Stimulated activated naive CD4-positive, alpha-beta T cell treated with Interleukin-2 at 50 U/mL for 16 hours (primary cell): Measurements from ENCODE around the gene CD180.

ENCODE experiments used
- DNase-seq: peaks from one replicate; lab custom pipeline; 2025; lab: John Stamatoyannopoulos, UW

The CD180 gene

DNA sequence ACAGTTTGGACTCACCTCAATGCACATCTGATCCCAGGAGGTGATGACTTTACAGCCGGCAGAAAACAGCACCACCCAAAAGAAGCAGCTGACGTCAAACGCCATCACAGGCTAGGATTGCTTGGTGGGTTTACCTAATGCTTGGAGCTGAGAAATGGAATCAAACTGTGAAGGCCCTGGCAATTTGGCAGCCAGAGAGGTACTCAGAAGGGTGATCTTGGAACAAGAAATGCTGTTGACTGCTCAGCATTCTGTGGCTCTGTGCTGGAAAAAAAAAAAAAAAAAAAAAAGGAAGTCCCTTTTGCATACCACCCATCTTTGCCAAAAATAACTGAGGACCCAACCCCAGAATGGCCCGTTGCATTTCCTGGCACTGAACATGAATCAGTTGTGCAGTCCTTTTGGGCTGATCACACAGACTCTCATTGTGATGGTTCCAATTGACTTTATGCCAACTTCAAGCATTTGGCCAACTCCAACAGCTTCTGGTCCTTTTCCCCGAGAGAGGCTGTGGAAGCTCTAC, at the start of gene CD180:
CD180 (minus strand) TSS at position 263 of the 523 bp plus-strand sequence; CDS start at position 105, 158 bp downstream.
- DNase-seq: no peak

DNA sequence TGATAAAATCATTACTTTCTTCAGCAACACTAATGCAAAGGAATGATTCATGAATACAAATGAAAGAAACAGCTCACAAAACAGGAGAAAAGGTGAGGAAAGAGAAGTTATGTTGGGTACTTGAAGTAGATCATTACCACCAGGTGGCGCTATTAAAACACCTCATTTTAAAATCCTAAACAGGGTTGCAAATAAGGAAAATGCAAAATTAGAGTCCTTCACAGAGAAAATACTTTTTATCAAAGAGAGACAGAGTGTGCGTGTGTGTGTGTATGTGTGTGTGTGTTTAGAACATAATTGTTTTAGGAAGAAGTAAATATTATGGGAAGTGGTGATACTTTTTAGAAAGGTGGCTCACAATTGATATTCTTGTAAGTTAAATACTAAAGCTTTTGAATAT, 49.5 kb upstream of the CD180 start:
- DNase-seq: no peak

DNA sequence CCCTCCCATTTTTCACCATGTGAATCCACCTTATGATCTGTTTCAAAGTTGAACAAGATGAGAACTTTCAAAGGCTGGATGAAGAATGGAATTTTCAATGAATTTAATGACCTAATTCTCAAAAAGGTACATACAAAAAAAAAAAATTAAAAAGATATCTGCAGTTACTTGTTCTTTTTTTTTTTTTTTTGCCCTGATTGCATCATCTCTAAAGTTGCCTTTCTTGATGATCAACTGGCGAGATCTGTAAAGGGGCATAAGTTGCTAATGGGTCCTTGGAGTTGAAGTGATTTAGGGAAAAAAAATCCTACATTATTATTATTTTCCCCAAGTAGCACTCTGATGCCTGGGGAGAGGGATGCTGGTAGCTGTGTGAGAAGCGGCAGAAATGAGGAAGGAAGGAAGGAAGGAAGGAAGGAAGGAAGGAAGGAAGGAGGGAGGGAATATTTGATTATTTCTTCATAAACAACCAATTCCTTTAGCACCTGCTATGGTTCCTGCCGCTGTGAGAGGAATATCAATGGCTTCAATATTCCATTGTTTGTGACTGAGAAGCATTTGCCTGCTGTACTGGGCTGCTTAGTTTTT, 48.8 kb upstream of the CD180 start:
- DNase-seq: no peak

DNA sequence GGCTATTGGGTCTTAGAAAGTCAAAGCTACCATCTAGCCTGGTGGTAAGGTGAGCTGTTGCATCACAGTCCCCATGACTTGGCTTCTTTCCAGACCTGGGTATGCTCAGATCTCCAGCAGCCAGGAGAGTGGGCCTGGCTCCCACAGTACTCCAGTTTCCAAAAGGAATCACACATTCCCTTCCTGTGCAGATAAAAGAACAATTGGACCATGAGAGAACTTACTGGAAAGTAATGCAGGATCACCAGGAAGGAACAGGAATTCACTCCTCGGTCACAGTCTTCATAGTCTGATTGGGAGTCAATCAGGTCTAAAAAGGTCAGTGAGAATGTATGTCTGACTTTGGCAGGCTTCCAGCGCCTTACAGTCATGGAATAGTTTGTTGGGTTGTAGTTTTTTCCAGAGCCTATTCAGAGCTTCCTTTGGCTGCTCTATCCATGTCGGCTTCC, 47.8 kb upstream of the CD180 start:
- no peak for DNase-seq

DNA sequence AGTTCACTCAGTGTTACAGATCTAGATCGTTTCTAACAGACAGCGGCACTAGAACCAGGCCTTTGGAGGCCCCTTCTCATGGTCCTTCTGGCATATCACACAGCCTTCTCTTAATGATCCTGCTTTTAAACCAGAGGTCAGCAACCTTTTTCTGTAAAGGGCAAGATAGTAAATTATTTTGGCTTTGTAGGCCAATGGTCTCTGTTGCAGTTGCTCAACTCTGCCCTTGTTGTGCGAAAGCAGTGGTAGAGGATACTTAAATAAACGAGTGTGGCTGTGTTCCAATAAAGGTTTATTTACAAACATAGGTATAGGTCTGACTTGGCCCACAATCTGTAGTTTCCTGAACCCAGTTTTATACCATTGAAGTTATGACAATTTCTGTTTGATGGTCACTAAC, 47.3 kb upstream of the CD180 start:
- DNase-seq: no peak

DNA sequence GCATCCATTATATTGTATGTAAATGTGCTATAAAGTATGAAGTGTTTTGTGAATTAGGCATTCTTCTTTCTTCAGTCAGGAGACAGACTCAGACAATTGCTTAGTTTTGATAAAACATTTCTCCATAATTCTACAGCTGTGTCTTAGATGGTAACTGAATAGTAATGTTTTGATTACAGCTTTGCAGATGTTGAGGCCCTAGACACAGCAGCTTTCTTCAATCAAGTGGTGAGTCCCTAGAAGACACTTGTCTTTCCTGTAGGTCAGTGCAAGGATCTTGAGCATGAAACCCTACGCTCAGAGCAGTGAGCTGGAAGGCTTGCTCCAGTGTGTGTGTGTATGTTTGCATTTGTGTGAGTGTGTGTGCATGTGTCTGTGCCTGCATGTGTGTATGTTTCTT, 46.8 kb upstream of the CD180 start:
- no peak for DNase-seq

DNA sequence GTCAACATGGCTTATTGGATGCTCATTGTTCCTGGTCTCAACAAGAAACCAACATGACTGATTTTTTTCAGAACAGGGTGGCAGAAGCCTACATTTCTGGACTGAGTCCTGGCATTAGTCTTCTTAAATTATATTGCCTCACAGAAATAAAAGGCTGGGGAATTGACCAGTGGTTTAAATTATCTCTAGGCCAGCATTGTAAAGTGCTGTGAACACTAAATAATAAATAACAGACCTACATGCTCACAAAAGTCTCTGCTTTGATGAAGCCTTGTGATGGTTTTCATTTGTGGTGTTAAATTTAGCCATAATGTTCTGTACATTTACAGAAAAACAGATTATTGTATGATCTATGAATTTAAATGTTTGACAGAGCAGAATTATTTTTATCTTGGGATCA, 44.7 kb upstream of the CD180 start:
- DNase-seq: no peak

DNA sequence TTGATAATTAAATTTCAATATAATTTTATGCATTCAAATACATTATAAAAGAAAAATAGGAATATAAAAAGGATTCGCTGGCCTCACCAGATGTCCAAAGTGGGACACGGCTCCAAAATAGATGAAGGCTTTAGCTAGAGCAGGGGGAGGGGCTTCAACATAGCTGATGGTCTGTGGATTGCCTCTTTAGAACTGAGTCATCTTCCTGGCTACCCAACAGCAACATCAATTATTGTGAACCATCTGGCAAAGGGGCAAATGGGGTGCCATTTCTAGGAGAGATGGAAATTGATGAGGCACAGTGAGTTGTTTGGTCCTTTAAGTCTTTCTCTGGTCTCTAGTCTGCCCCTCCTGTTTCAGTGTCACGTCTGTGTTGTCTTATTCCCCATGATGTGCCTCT, 44.2 kb upstream of the CD180 start:
- no peak for DNase-seq

DNA sequence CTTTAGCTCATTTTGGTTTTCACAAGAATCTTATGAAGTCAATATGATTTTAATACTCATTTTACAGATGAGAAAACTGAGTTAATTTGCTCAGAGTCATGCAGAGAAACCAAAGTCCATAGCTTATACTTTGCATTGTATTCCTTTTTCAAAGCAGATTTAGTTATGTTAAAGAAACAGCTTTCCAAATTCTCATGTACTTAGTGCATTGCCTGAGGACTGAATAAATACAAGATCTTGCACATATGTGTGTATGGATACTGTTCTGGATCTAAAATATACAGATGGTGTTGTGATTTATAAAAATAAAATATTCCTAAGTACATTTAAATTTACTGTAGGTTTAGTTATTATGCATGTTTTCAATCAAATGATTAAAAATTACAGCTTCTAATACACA, 43.5 kb upstream of the CD180 start:
- no peak for DNase-seq

DNA sequence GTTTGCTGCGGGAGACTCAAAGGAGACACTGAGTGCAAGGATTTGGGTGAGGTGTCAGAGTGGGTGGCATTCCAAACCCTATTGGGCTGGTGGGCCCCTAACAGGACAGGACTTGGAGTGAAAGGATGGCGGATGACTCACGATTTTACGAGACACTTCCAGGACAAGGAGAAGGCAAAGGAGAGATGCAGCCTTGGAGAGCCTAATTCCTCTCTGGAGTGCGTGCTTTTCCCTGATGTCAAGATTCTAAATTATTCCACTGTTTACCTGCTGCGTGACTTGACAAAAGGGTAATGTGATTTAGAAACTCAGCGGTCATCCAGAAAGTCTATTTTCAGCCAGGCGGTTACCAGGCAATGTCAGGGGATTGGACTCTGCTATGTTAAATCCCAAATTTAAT, 41.6 kb upstream of the CD180 start:
- DNase-seq: no peak

DNA sequence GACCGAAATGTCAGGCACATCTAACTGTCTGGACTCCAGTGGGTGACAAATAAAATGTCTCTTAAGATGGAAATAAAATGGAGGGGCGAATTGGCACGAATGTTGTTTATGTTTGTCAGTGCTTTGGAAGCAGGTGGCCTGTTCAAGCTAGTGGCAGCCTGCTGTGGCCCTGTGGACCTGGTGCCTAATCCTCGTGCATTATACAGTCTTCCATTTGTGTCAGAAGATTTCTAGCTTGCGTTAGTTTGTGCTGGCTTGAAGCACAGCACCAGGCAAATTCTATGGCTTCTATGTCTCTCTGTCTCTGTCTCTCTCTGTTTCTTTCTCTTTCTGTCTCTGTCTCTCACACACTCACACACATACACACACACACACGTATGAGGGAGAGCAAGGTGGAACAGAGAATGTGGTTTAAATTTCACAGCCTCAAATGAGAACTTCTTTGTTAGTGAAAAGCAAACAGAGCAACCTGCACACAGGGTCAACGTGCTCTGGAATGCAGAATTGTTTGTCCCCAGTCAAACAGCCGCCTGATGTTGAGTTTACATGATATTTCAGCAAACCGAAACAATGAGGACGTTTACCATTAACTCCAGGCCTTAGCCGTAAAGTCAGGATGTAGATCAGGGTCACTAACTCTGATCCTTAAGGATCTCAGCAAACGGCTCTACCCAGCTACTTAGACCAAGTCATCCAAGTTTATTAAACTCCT, 39.0 kb upstream of the CD180 start:
- no peak for DNase-seq

DNA sequence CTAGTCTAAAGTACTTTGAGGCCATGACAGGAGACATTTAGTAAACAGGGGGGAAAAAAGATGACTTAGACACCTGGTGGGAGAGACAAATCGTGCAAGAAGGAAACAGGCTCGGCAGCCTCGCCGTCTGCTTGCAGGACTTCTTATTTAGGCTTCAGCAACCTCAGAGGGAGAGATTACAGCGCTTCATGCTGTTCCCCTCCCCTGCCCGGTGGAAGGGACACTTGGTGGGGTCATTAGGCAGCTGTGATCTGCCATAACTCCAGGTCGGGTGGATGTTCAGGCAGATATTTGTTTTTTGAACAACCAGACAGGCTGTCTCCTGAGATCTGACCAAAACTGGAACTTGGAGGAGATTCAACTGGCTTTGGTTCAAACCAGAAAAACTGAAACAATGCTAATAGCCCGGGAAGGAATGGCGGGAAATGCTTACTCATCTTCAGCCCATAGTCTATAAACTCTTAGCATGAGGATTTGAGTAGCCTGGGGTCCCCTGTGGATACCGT, 38.1 kb upstream of the CD180 start:
- no peak for DNase-seq

DNA sequence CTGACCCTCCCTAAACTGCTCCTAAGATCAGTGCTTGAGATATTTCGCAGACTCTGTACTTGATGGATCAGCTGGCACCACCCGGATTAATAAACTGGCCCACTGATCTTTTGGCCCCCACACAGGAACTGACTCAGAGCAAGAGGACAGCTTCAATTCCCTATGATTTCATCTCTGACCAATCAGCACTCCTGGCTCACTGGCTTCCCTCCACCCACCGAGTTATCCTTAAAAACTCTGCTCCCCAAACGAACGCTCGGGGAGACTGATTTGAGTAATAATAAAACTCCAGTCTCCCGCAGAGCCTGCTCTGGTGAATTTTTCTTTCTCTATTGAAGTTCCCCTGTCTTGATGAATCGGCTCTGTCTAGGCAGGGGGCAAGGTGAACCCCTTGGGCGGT, 36.5 kb upstream of the CD180 start:
- DNase-seq: no peak

DNA sequence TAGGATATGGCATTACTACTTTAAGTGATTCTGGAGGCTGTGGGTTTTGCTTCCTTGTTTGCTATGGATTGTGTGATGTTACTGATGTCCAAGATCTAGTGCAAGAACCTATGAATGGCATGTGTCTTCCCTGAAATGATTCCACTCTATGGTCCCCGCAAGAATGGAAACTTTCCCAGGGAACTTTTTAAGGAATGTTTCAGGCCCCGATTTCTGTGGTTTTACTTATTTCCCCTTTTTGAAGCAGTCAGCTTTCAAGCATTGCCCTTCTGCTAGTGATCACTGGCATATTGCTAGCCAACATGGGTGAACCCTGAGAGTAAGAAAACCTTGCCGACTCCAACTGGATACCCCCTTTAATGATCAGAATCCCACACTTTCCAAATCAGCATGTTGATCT, 26.6 kb upstream of the CD180 start:
- DNase-seq: no peak

DNA sequence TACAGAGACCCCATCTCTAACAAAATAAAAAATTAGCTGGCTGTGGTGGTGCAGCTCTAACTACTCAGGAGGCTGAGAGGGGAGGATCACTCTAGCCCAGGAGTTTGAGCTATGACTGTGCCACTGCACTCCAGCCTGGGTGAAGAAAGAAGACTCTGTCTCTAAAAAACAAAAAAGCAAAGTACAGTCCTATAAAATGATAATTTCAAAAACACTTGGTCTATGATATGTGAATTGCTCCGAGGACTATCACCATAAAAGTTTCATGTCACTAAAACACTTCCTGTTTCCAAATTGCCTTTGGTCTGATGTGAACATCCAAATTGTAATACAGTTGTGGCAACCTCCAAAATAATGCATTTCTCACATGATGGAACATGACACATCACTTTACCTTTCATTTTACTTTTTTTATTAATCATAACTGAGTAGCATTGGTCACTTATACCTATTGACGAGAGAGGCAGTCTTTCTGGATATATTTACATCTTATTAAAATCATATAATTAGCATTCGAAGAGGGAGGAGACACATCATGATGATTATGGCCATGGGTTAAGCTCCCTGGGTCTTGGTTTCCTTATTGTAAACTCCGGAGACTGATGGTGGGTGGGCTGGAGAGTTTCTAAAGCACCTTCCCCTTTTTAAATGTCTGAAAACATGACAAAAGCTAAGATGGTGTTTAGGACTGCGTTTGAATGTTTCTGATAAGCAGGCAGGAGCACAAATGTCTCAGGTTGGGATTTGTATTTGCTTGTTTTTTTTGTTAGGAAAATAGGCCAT, 25.8 kb upstream of the CD180 start:
- no peak for DNase-seq

DNA sequence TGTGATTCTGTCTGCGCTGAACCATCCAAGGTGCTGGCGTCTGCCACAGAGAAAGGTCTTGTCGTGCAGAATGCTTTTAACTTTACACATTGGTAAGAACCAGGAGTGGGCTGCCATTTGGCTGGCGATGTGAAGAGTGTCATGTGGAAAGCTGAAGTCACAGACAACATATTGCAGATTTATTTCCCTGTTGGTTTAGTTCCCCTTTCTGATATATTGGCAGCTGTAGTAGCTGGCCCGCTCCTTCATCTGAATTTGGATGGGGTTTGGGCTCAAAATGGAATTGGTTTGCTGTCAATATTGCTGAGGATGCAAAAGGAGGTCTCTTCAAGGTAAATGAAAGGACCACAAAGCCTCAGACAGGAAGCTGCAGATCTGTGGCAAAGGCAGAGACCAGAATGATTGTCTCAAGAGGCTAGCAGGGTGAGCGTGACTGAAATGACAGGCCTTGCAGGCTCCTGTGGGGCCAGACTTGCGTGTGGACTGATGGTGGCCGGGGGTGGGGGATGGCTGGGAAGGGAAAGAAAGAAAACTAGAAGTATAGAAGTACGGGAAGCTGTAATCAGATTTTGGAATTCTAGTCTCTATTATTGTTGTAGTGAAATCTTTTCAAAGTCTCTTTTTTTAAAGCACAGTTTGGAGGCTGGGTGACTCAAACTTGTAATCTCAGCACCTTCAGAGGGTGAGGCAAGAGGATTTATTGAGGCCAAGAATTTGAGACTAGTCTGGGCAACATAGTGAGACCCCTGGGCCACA, 25.1 kb upstream of the CD180 start:
- peak; percentile 9 for DNase-seq

DNA sequence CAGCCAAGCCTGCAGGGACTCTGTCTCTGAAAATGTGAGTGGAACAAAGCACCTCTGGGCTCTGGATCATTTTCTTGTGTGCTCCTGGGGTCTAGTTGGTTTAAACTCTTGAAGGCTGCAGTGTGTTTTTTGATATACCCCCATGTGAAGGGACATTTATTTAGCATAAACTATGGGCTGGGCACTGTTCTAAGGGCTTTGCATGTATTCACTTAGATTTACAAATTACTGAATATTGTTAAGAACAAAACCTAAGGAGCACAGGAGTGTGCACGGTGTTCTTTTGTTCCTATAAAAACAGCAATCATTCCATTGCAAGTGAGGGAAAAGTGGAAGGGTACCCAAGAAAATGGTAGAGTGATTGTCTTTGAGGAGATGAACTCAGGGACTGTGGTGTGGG, 20.0 kb upstream of the CD180 start:
- no peak for DNase-seq

DNA sequence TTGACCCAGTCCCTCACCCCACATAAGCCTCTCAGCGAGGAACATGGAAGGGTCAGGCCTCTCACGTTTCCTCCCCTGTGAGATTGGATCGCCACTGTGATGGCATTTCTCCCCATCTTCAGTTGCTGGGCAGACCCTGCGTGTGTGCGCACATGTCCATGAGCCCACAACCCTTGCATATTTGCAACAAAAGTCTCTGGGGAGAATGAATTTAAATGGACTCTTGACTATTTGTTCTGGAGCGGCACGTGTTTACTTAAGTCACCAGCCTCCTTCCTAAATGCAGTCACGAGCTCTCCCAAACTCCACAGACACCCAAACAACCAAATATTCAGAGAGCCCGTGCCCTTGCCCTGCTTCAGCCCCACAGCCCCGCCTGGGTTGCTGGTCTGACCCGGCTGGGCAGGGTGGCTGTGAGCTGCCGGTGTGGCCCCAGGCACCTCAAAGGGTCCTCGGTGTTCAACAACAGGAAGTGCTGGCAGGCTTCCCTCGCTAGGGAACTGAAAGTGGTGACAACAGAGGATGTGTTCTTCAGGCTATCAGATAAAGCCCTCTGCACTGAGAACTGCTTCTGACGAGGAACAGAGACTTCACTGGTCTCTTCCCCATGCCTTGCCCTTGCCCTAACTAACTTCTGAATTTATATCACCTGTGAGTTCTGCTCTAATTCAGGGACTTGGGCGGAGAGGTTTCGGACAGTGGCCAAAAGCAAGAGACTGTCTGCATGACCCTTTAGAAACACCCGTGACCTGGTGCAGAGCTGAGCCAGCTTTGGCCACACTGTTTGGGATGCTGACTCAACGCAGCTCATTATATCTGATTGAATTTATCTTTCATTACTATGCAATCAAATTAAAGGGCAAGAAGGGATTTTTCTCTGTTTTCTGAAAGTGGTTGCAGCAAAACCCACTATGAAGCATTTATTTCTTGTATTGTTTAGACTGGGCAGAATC, 19.2 kb upstream of the CD180 start:
- DNase-seq: peak; percentile 47

DNA sequence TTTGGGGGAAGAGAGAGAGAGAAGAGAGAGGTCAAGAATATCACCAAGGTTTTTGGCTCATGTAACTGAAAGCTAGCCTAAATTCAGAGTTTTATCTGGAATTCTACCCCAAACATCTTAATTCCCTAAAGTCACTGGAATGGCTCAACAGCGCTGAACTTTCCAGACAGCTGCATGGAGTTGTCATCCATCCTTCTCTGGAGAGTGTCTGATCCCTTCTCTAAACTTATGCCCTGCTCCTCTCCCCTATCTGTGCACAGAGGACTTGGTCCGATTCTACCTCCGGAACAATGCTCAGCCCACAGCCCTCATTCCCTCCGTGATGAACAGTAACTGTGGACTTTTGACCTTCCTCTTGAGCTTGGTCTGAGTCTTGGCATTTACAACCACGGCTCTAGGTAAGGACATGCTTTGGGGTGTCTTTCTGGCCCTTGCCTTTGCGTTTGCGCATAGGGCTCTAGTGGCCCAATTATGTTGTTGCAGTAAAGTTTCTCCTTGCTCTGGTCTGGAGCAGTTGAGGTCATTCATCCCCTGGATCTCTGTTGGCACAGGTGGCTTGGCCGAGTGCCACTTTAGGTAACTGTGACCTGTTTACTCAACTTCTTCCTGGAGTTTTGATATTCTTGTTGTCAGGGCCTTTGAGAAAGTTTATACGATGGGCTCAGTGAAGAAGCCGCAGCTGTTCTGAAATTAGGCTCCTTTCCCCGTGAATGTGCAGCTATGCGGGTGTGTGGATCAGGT, 18.3 kb upstream of the CD180 start:
- no peak for DNase-seq

DNA sequence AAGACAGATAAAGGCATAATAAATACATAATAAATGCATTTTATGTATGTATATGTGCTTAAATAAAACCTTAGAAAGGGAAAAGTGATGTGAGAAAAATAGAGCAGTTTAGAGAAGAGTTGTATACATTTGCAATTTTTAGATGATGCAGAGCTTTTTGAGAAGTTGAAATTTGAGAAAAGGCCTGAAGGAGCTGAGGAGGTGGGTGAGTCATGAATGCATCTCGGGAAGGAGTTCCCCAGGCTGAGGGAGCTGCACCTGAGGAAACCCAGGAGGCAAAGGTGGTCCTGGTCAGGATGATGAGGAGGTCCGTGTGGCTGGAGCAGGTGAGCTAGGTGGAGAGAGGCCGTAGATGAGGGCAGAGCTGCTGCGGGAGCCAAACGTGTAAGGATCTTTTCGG, 17.4 kb upstream of the CD180 start:
- no peak for DNase-seq
